HCT116 (cell line): ENCODE data around the gene TMEM45A. TPM values are rescaled to one million over a fixed set of nuclear protein-coding genes. Genes with fewer than 3 reads are reported as not detected.

Experiments used
- ATAC-seq: fragments of 200-7000 bp; cut with Tn5 transposase; 2 replicates; pipeline ENCODE4 v1.9.1; 2020; ENCODE audit warnings: mild to moderate bottlenecking, moderate library complexity
- BruUV-seq: library from RNA; stranded (reverse); fragments of 400-500 nt; replicated peaks from 2 replicates; lab custom pipeline; 2021; lab: Mats Ljungman, UMichigan
- CTCF ChIA-PET: fragments of 300-600 bp; sonication (Branson Sonifier 250); formaldehyde crosslinking; loops from one replicate; lab custom pipeline; 2021; ENCODE audit warnings: antibody characterized with exemption; lab: Charles Lee
- POLR2A ChIA-PET: fragments of 300-600, 350-600 bp; sonication (Branson Sonifier 250); formaldehyde crosslinking; loops from one replicate; lab custom pipeline; 2021; ENCODE audit warnings: antibody characterized with exemption; lab: Charles Lee
- RAD21 ChIA-PET, 2 experiments: fragments of 300-600 bp; sonication (Branson Sonifier 250); formaldehyde crosslinking; loops; one replicate each; lab custom pipeline; 2023; ENCODE audit warnings: low total read pairs in 2 of 2; ENCODE audit not compliant: uncharacterized antibody in 2 of 2, unreplicated experiment in 2 of 2, low non-redundant PET in 1 of 2; lab: Charles Lee
- DNase-seq: peaks from one replicate; pipeline ENCODE4 v3.0.0-alpha.2; 2010; ENCODE audit warnings: low read depth, low spot score
- H2AFZ ChIP-seq: fragments of 200-600 bp; shearing (Covaris generic), sonication (generic); 2 replicates; pipeline ENCODE4 v1.6.1; 2017; ENCODE audit warnings: low read depth, mixed run types, mixed read lengths, antibody characterized with exemption, low read length; ENCODE audit not compliant: poor library complexity, severe bottlenecking
- H3K27ac ChIP-seq: 2 replicates; pipeline ENCODE4 v1.5.1; 2012; ENCODE audit warnings: low read depth, low read length
- H3K27me3 ChIP-seq: fragments of 200-600 bp; sonication (generic); 2 replicates; pipeline ENCODE4 v1.6.1; 2016; ENCODE audit warnings: mixed run types, low read length, mixed read lengths; ENCODE audit not compliant: insufficient read depth
- H3K36me3 ChIP-seq, 2 experiments: fragments of 200-500 bp in 1 of 2; fragments of 200-600 bp in 1 of 2; sonication (Bioruptor generic) in 1 of 2; sonication (generic) in 1 of 2; 2 replicates each; pipeline versions ENCODE4 v1.5.1 to v1.6.1; 2014 to 2016; ENCODE audit warnings: low read length in 2 of 2, inconsistent platforms in 1 of 2, mixed read lengths in 1 of 2, mixed run types in 1 of 2; ENCODE audit not compliant: insufficient read depth in 2 of 2, control insufficient read depth in 1 of 2
- H3K4me1 ChIP-seq, 2 experiments: fragments of 200-600 bp in 1 of 2; sonication (generic) in 1 of 2; 2 replicates each; pipeline versions ENCODE4 v1.5.1 to v1.6.1; 2012 to 2017; ENCODE audit warnings: low read length in 2 of 2, inconsistent platforms in 1 of 2, mild to moderate bottlenecking in 1 of 2, mixed read lengths in 1 of 2, mixed run types in 1 of 2, moderate library complexity in 1 of 2; ENCODE audit not compliant: insufficient read depth in 2 of 2, control insufficient read depth in 1 of 2
- H3K4me2 ChIP-seq: fragments of 200-600 bp; sonication (generic); 2 replicates; pipeline ENCODE4 v1.6.1; 2017; ENCODE audit warnings: mixed run types, low read length, mixed read lengths
- H3K4me3 ChIP-seq, 2 experiments: fragments of 200-600 bp in 1 of 2; sonication (generic) in 1 of 2; replicated peaks in 1 of 2; 2 replicates each; pipeline ENCODE4 v1.5.1; 2011 to 2016; ENCODE audit warnings: low read length in 2 of 2, control low read depth in 1 of 2, low read depth in 1 of 2, mild to moderate bottlenecking in 1 of 2, mixed read lengths in 1 of 2, mixed run types in 1 of 2
- H3K79me2 ChIP-seq: fragments of 200-600 bp; sonication (generic); 2 replicates; pipeline ENCODE4 v1.6.1; 2017; ENCODE audit warnings: mild to moderate bottlenecking, mixed run types, low read length, moderate library complexity, mixed read lengths; ENCODE audit not compliant: insufficient read depth
- H3K9ac ChIP-seq: fragments of 200-600 bp; sonication (generic); 2 replicates; pipeline ENCODE4 v1.6.1; 2016; ENCODE audit warnings: low read length, mixed read lengths
- H3K9me2 ChIP-seq: fragments of 200-600 bp; sonication (generic), shearing (Covaris generic); 2 replicates; pipeline ENCODE4 v1.6.1; 2017; ENCODE audit warnings: mixed run types, mild to moderate bottlenecking, moderate library complexity; ENCODE audit not compliant: insufficient read depth
- H3K9me3 ChIP-seq, 2 experiments: fragments of 200-500 bp in 1 of 2; fragments of 200-600 bp in 1 of 2; sonication (Bioruptor generic) in 1 of 2; sonication (generic) in 1 of 2; 2 replicates each; pipeline ENCODE4 v1.6.1; 2014 to 2017; ENCODE audit warnings: low read length in 2 of 2, mixed read lengths in 2 of 2, inconsistent platforms in 1 of 2, low read depth in 1 of 2, mild to moderate bottlenecking in 1 of 2, mixed run types in 1 of 2, moderate library complexity in 1 of 2; ENCODE audit not compliant: control insufficient read depth in 1 of 2, insufficient read depth in 1 of 2
- H4K20me1 ChIP-seq: fragments of 200-600 bp; sonication (generic), shearing (Covaris generic); 2 replicates; pipeline ENCODE4 v1.6.1; 2017; ENCODE audit warnings: mixed run types, mild to moderate bottlenecking, moderate library complexity; ENCODE audit not compliant: insufficient read depth
- ATF3 ChIP-seq: IDR thresholded peaks from 2 replicates; pipeline ENCODE4 v1.6.1; 2012
- ELF1 ChIP-seq: IDR thresholded peaks from 2 replicates; pipeline ENCODE4 v1.6.1; 2012; ENCODE audit warnings: low read depth, borderline replicate concordance
- EZH2 ChIP-seq: fragments of 200-600 bp; sonication (generic); IDR thresholded peaks from 2 replicates; pipeline ENCODE4 v1.6.1; 2017; ENCODE audit warnings: antibody characterized with exemption, mixed run types
- EZH2phosphoT487 ChIP-seq: fragments of 200-600 bp; IDR thresholded peaks from 2 replicates; pipeline ENCODE4 v1.6.1; 2018; ENCODE audit warnings: antibody characterized with exemption, borderline replicate concordance
- FOSL1 ChIP-seq: IDR thresholded peaks from 2 replicates; pipeline ENCODE4 v1.6.1; 2012; ENCODE audit warnings: low read depth
- POLR2AphosphoS5 ChIP-seq: IDR thresholded peaks from 2 replicates; pipeline ENCODE4 v1.6.1; 2011; ENCODE audit warnings: mild to moderate bottlenecking, low read depth, low read length, moderate library complexity
- RAD21 ChIP-seq: IDR thresholded peaks from 2 replicates; pipeline ENCODE4 v1.6.1; 2012; ENCODE audit warnings: low read depth, mild to moderate bottlenecking
- SP1 ChIP-seq: IDR thresholded peaks from 2 replicates; pipeline ENCODE4 v1.6.1; 2012; ENCODE audit warnings: low read depth
- SRF ChIP-seq: IDR thresholded peaks from 2 replicates; pipeline ENCODE4 v1.6.1; 2012; ENCODE audit warnings: low read depth
- TCF7L2 ChIP-seq: IDR thresholded peaks from 2 replicates; pipeline ENCODE4 v1.7.0; 2011; ENCODE audit warnings: borderline replicate concordance, inconsistent platforms; ENCODE audit not compliant: insufficient read depth, insufficient read length; ENCODE audit errors: extremely low read depth
- ZNF274 ChIP-seq: fragments of 200-500 bp; sonication (Bioruptor generic); IDR thresholded peaks from 2 replicates; pipeline ENCODE4 v1.6.1; 2014; ENCODE audit warnings: mild to moderate bottlenecking, low read depth, low read length, inconsistent platforms
- intact Hi-C: fragments of 100-400 bp; cut with micrococcal nuclease; formaldehyde crosslinking; loops from 2 replicates; pipeline ENCODE4 v1.10.0; 2022
- total RNA-seq: library from RNA; stranded (reverse); gene quantifications from one replicate; pipeline ENCODE4 v1.2.1, GENCODE V29; 2021; ENCODE audit not compliant: unreplicated experiment
- TF ChIP-seq, protein P1 (sequence below): IDR thresholded peaks from 2 replicates; pipeline ENCODE4 v1.6.1; 2011; ENCODE audit warnings: mild to moderate bottlenecking, low read length, moderate library complexity; ENCODE audit not compliant: insufficient replicate concordance; ENCODE audit errors: extremely low read depth
- TF ChIP-seq, protein P2 (sequence below), 3 experiments: fragments of 200-600 bp in 1 of 3; sonication (generic) in 1 of 3; IDR thresholded peaks in 2 of 3; conservative IDR thresholded peaks in 1 of 3; 2 replicates each; pipeline ENCODE4 v1.5.1; 2012 to 2017; ENCODE audit warnings: low read depth in 2 of 3, low read length in 2 of 3, antibody characterized with exemption in 1 of 3, borderline replicate concordance in 1 of 3, control low read depth in 1 of 3, mild to moderate bottlenecking in 1 of 3, mixed read lengths in 1 of 3, mixed run types in 1 of 3, moderate library complexity in 1 of 3; ENCODE audit not compliant: insufficient read depth in 1 of 3

TMEM45A gene
- total RNA-seq, 1 experiment from 2014 or later = 5.0 TPM

DNA sequence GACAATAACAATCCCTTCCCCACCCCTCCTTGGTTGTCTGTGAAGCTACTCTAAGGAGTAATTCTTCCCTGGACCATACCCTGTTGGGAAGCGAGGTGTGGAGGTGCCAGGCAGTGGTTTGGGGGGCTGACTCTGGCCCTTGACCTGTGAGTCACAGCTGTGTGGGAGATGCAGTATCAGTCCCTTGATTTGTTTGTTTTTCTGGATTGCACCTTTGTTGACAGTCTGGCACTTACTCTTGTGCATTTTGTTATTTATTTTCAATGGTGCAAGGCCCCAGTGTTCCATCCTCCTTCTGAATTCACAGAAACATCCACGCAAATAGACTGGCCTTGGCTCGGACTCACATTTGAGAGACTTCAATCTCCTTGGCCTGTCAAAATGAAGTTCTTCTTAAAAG is 29.7 kb downstream of the TMEM45A start:
- H3K4me1 ChIP-seq = peaks cover 0 to 11% of the 10 kb centered on the region in 2 experiments; a peak in 2 of 4 replicates
- RAD21 ChIA-PET = no interaction called here
- no peaks in the 10 kb centered on the region for H3K9me2 ChIP-seq
- no peaks in the 10 kb centered on the region for H3K36me3 ChIP-seq
- no peak overlapping the region for H3K4me3 ChIP-seq
- intact Hi-C loops = no loop called here
- no peaks in the 10 kb centered on the region for H3K79me2 ChIP-seq
- ATAC-seq (no peak), DNase-seq (no peak)
- CTCF ChIA-PET = no interaction called here
- no peak for TF ChIP-seq FOSL1
- no peak for TF ChIP-seq SP1
- TF ChIP-seq, protein P1, sequence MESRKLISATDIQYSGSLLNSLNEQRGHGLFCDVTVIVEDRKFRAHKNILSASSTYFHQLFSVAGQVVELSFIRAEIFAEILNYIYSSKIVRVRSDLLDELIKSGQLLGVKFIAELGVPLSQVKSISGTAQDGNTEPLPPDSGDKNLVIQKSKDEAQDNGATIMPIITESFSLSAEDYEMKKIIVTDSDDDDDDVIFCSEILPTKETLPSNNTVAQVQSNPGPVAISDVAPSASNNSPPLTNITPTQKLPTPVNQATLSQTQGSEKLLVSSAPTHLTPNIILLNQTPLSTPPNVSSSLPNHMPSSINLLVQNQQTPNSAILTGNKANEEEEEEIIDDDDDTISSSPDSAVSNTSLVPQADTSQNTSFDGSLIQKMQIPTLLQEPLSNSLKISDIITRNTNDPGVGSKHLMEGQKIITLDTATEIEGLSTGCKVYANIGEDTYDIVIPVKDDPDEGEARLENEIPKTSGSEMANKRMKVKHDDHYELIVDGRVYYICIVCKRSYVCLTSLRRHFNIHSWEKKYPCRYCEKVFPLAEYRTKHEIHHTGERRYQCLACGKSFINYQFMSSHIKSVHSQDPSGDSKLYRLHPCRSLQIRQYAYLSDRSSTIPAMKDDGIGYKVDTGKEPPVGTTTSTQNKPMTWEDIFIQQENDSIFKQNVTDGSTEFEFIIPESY = no peak
- no peak for TF ChIP-seq TCF7L2
- H3K9ac ChIP-seq = no peak overlapping the region
- no peak overlapping the region for H2AFZ ChIP-seq
- no peaks in the 10 kb centered on the region for H4K20me1 ChIP-seq
- BruUV-seq = no TSS peak
- no peaks in the 10 kb centered on the region for H3K27me3 ChIP-seq
- H3K9me3 ChIP-seq = no peaks in the 10 kb centered on the region
- H3K4me2 ChIP-seq = no peak overlapping the region
- POLR2A ChIA-PET = no interaction called here
- H3K27ac ChIP-seq = no peak overlapping the region

- H3K4me1 ChIP-seq = peaks cover 0 to 11% of the 10 kb centered on the region in 2 experiments; a peak in 2 of 4 replicates
- H3K27ac ChIP-seq = no peak overlapping the region
- H3K27me3 ChIP-seq = no peaks in the 10 kb centered on the region
- no peak overlapping the region for H3K9ac ChIP-seq
- H3K36me3 ChIP-seq = no peaks in the 10 kb centered on the region
- no peaks in the 10 kb centered on the region for H3K79me2 ChIP-seq
- H4K20me1 ChIP-seq = no peaks in the 10 kb centered on the region
- H3K4me3 ChIP-seq = no peak overlapping the region
- H2AFZ ChIP-seq = no peak overlapping the region
- ChIA-PET CTCF (no interaction called here), POLR2A (no interaction called here), RAD21 (no interaction called here)
- DNase-seq = no peak
- BruUV-seq = no TSS peak
- H3K9me3 ChIP-seq = no peaks in the 10 kb centered on the region
- intact Hi-C loops = no loop called here
- no peak for ATAC-seq
- H3K4me2 ChIP-seq = no peak overlapping the region
- H3K9me2 ChIP-seq = no peaks in the 10 kb centered on the region
- TF ChIP-seq ELF1 = no peak
- no peak for TF ChIP-seq POLR2AphosphoS5
- no peak for TF ChIP-seq ZNF274
- TF ChIP-seq EZH2phosphoT487 = no peak
- TF ChIP-seq SRF = no peak
- TF ChIP-seq, protein P2, sequence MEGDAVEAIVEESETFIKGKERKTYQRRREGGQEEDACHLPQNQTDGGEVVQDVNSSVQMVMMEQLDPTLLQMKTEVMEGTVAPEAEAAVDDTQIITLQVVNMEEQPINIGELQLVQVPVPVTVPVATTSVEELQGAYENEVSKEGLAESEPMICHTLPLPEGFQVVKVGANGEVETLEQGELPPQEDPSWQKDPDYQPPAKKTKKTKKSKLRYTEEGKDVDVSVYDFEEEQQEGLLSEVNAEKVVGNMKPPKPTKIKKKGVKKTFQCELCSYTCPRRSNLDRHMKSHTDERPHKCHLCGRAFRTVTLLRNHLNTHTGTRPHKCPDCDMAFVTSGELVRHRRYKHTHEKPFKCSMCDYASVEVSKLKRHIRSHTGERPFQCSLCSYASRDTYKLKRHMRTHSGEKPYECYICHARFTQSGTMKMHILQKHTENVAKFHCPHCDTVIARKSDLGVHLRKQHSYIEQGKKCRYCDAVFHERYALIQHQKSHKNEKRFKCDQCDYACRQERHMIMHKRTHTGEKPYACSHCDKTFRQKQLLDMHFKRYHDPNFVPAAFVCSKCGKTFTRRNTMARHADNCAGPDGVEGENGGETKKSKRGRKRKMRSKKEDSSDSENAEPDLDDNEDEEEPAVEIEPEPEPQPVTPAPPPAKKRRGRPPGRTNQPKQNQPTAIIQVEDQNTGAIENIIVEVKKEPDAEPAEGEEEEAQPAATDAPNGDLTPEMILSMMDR (IDR thresholded peaks at IDR 0.05 in 2 of 3, conservative IDR thresholded peaks at IDR 0.05 in 1 of 3; ENCODE audit: borderline replicate concordance in 1 of 3, insufficient read depth in 1 of 3, low read depth in 2 of 3, low read length in 2 of 3) = no peak
- TF ChIP-seq TCF7L2 = no peak
- no peak for TF ChIP-seq EZH2
- TF ChIP-seq RAD21 = no peak
- no peak for TF ChIP-seq ATF3
Observed at GRCh38 chr3:100523050-100523760, 30.8 kb downstream of the TMEM45A start.
